ENCODE measurements around the gene MAPK8IP1.
"Not testable (repeated sequence)": the region's sequence is repeated elsewhere in the genome, so short reads cannot be mapped to it uniquely, and the experiment has no call there.

The MAPK8IP1 gene

GRCh38 chr11:45885274-45885920, at the start of gene MAPK8IP1:
TSS of gene MAPK8IP1 (plus strand) at chr11:45885651. CDS start at chr11:45885821, 170 bp downstream.
- peak; percentile 71 to 74 for ATAC-seq

GRCh38 chr11:45839204-45839603, 46.2 kb upstream of the MAPK8IP1 start:
- no peak for ATAC-seq

GRCh38 chr11:45840251-45840650, 45.2 kb upstream of the MAPK8IP1 start:
- ATAC-seq, result not testable (repeated sequence)

GRCh38 chr11:45843158-45843924, 42.1 kb upstream of the MAPK8IP1 start:
- peak; percentile 25 to 27 for ATAC-seq

GRCh38 chr11:45844822-45845578, 40.5 kb upstream of the MAPK8IP1 start:
- ATAC-seq, result no peak

DNA sequence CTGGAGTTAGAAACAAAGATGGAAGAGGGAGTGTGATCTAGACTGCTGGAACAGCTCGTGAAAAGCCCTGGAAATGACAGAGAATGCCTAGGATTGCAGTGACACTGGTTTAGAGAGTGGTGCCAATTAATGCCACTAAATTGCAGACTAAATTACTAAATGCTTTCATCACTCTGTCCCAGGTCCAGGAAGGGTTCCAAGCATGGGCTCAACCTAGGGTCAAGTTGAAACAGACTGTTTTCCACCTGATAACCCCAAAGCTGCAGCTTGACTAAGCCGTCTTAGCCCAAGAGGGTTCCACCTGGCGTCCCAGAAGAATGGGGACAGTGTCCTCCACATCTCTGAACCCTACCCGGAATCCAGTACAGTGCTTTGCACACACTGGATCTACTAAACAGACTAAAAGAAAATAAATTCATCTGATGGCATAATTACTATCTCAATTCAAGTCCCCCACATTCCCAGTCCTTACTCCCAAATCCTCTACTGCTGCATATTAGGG, 39.2 kb upstream of the MAPK8IP1 start:
- ATAC-seq, result no peak

DNA sequence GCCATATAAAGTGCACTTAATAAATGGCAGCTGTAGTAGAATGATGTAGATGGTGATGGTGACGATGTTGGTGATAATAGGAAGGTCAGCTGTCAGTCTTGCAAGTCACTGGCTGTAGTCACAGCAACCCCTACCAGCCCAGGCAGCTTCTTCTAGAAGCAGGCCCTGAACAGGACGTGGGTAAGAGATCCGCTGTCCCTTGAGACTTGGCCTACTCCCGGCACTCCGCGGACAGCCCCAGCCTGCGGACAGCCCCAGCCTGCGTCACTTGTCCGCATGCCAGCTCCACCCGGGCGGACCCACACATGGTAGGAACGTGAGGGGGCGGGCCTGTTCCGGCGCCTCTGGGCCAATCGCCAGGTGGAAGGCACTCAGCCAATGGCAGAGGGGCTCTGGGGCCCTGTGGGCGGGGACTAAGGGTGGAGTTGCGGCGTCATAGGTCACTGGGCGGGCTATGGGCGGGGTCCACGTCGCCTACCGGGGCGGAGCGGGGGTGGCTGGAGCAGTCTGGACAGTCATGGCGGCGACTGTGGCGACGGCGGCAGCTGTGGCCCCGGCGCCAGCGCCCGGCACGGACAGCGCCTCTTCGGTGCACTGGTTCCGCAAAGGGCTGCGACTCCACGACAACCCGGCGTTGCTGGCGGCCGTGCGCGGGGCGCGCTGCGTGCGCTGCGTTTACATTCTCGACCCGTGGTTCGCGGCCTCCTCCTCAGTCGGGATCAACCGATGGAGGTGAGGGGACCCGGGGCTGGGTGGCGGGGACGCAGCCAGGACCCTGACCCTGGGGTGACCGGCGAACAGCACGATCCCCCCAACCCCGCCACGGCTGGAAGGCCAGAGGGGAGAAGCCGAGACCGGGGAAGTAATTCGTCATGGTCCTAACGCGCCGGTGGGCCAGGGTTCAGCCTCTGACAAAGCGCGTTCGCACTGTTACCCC, 38.2 kb upstream of the MAPK8IP1 start, which contains the start of gene CRY2:
Gene CRY2 (plus strand): TSS at position 502 of the 937 bp plus-strand sequence. CDS start 16 bp downstream, at position 518.
- peak; percentile 91 to 92 for ATAC-seq

DNA sequence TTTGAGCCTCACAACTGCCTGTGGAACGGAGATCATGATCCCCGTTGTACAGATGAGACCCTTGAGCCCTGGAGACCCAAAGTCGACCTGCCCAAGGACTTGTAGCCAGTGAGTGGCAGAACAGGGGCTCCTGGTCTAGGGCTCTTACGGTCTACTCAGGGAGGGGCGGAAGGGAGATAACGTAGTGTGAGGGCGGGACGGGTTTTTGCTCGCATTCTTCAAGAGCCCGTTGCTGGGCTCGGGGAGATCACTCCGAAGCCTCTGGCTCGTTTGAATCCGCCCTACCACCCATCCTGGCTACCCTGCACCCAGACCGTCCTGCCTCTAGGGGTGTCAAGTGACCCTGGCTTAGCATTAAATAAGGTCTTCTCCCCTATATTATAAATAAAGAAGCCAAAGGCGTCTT, 37.5 kb upstream of the MAPK8IP1 start:
- peak; percentile 5 to 9 for ATAC-seq

- ATAC-seq, result no peak
Observed at GRCh38 chr11:45848654-45849081, 36.8 kb upstream of the MAPK8IP1 start.

DNA sequence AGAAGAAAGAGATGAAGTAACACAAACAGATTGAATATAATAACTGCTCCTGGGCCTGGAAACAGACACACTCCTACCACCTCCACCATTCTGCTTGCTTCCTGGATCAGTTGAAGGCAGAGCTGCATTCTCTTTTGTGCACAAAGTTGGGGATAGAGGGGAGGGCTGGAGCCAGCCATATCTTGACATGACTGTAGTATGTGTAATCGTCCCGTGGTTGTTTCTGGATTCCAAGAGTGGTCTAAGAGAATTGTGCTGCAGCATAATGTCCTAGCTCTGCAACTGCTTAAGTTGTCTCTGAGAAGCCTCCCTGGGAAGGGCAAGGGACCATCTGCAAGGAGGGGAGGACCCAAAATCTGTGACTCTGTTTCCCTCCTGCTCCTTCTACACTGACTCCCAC, 35.0 kb upstream of the MAPK8IP1 start:
- ATAC-seq, result no peak

DNA sequence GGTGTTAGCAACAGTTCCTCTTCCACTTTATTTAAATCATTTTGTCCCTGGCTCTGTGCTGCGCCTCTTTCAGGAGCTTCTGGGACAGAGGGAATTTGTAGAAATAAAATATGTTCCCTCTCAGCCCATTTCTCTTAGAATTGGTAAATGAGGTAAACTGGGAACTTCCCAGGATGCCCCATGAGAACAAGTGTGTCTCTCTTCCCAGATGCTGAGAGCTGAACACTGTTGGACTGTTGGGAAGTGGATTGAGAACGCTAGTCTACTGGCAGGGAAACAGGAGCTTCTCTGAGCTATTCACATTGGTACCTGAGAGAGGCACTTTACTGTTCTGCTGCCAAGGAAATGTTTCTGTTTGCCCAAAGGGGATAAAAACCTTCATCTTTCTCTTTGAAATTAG, 34.2 kb upstream of the MAPK8IP1 start:
- ATAC-seq, result no peak

GRCh38 chr11:45852018-45852711, 33.3 kb upstream of the MAPK8IP1 start:
- ATAC-seq, result no peak

DNA sequence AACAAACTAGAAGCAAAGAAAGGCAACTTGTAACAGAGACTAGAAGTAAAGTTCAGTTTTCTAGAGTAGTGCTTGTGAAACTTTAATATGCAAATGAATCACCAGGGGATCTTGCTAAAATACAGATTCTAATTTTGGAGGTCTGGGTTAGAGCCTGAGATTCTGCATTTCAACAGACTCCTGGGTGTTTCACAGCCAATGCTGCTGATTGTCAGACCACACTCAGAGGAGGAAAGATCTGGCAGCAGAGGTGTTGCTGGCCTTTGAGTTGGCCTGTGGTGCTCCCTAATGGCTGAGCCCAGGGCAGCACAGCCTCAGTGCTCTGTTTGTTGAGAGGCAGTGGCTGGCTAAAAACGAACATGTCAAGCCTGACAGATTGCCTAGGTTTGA, 32.7 kb upstream of the MAPK8IP1 start:
- no peak for ATAC-seq

- ATAC-seq, result no peak
Observed at GRCh38 chr11:45853332-45854219, 31.9 kb upstream of the MAPK8IP1 start.

GRCh38 chr11:45855308-45855707, 30.1 kb upstream of the MAPK8IP1 start:
- no peak for ATAC-seq

GRCh38 chr11:45856044-45856468, 29.4 kb upstream of the MAPK8IP1 start:
- ATAC-seq, result no peak

DNA sequence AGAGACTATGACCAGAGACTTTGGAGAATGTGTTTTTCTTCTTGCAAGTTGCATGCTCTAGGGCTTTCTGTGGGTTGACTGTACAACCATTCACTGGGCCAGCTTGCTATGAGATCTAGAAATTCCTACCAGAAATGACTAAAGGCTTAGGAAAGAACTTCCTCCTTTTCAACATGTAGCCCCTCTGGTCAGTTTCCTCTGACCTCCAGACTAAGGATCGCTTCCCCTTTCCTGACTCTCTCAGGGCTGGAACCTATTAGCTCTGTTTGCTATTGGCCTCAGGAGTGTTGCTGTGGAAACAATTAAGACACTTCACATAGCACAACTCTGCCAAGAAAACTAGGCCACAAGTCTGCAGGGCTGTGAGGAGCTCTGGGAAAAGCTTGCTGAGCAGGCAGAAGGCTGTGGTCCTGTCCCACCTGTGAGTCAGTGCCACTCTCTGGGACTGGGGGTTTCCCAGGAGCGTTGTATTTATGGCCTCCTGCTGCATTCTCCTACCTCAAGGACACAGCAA, 27.4 kb upstream of the MAPK8IP1 start:
- no peak for ATAC-seq

DNA sequence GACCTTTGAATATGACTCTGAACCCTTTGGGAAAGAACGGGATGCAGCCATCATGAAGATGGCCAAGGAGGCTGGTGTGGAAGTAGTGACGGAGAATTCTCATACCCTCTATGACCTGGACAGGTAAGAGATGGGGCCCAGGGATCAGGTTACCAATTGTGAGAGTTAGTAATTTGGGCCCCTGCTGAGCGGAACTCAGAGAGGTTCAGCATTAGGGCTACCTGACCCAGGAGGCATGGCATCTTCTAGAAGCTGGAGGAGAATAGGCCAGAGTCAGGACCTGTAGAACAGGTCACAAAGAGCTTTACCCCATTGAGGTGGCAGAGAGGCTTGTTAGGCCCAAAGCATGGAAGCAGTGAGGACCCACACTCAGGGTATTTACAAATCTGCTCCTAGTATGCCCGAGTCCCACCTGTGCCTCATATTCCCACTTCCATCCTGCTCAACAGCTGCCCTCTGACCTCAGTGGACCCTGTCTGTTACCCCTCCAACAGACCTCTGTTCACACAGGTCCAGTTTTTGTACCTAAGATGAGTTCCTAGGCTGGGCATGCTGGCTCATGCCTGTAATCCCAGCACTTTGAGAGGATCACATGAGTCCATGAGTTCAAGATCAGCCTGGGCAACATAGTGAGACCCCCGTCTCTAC, 26.6 kb upstream of the MAPK8IP1 start:
- ATAC-seq, result no peak

GRCh38 chr11:45859661-45860140, 25.8 kb upstream of the MAPK8IP1 start:
- ATAC-seq, result no peak

All from activated CD4-positive, CD25-positive, alpha-beta regulatory T cell treated with anti-CD3 and anti-CD28 coated beads, Interleukin-2, amount 50 U/mL, for 24 hours (primary cell).